ENCODE data around the gene LRRC34. TPM values are rescaled to one million over a fixed set of nuclear protein-coding genes. Genes with fewer than 3 reads are reported as not detected.
A peak's percentile ranks its signal among the peaks of the same experiment; 100 is the strongest.

LRRC34 gene
- total RNA-seq, 1 donor from 2014 or later, result 5.1 TPM

DNA sequence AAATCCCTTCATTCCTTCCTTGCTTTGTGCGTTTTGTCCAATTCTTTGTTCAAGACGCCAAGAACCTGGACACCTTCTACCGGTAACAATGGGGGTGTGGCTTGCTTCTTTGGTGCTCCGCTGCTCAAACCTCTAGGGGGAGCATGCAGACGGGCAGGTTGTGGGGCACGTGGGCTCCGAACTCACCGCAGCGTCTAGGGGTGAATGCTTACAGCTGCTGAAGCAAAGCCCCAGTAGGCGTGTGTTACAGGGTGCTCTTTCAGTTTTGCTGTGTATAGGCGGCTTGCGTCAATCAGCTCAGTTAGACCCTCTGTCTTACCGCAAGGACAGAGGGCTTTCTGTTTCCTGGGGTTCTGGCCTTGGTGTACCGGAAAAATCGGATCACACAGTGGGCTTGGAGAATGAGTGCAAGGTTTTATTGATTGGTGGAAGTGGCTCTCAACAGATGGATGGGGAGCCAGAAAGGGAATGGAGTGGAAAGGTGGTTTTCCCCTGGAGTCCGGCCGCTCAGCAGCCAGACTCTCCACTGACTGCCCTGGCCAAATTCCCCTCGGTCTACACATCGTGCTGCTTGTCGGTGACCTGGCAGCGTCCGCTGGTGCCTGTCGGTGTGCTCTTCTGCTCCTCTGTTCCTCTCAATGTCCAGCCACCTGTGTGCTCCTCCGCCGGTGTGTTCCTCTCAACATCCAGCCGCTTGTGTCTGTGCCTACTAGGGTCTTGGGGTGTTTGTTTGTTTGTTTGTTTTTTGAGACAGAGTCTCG lies 1.2 kb upstream of the LRRC34 start:
- Mint-ChIP-seq H3K27me3 (ENCODE audit: low read depth) (no peaks in the 10 kb centered on the region), H3K36me3 (peaks cover 10% of the 10 kb centered on the region), H3K27ac (no peak overlapping the region), H3K4me3 (peak overlapping the region; percentile 88), H3K9me3 (peaks cover 18% of the 10 kb centered on the region), H3K4me1 (peaks cover 30% of the 10 kb centered on the region)
- TF ChIP-seq, protein P1, sequence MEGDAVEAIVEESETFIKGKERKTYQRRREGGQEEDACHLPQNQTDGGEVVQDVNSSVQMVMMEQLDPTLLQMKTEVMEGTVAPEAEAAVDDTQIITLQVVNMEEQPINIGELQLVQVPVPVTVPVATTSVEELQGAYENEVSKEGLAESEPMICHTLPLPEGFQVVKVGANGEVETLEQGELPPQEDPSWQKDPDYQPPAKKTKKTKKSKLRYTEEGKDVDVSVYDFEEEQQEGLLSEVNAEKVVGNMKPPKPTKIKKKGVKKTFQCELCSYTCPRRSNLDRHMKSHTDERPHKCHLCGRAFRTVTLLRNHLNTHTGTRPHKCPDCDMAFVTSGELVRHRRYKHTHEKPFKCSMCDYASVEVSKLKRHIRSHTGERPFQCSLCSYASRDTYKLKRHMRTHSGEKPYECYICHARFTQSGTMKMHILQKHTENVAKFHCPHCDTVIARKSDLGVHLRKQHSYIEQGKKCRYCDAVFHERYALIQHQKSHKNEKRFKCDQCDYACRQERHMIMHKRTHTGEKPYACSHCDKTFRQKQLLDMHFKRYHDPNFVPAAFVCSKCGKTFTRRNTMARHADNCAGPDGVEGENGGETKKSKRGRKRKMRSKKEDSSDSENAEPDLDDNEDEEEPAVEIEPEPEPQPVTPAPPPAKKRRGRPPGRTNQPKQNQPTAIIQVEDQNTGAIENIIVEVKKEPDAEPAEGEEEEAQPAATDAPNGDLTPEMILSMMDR (IDR thresholded peaks at IDR 0.05; ENCODE audit: unreplicated experiment), result no peak
- DNase-seq (ENCODE audit: low spot score in 2 of 2, unreplicated experiment in 2 of 2), result no peak

DNA sequence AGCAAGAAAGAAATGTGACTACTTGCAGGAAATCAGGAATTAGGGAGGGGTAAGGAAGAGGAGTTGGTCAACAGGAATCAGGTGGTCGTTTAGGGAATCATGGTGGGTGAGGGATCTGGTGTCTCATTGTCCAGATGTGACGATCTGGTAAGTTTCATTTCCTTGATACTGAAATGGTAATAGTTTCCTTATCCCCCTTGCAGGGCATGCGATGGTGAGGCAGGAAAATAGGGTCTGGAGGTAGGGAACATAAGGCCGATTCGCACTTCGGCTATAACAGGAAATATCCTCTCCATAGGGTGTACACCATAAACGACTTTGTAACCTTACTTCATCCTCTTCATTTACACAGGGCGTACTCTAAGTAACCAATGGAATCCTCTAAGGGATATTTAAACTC lies 574 bp upstream of the LRRC34 start:
- H3K9me3 Mint-ChIP-seq, result peaks cover 18% of the 10 kb centered on the region
- DNase-seq (ENCODE audit: low spot score in 2 of 2, unreplicated experiment in 2 of 2), result no peak
- H3K4me3 Mint-ChIP-seq, result peak overlapping the region; percentile 88
- no peaks in the 10 kb centered on the region for H3K27me3 Mint-ChIP-seq (ENCODE audit: low read depth)
- H3K27ac Mint-ChIP-seq, result peak overlapping the region; percentile 8
- H3K4me1 Mint-ChIP-seq, result peaks cover 25% of the 10 kb centered on the region
- TF ChIP-seq, protein P1 (IDR thresholded peaks at IDR 0.05; ENCODE audit: unreplicated experiment), result no peak
- peaks cover 10% of the 10 kb centered on the region for H3K36me3 Mint-ChIP-seq

- H3K4me1 Mint-ChIP-seq, result peaks cover 22% of the 10 kb centered on the region
- DNase-seq (ENCODE audit: low spot score in 2 of 2, unreplicated experiment in 2 of 2), result no peak
- peak overlapping the region; percentile 88 for H3K4me3 Mint-ChIP-seq
- peak overlapping the region; percentile 90 for H3K27ac Mint-ChIP-seq
- H3K9me3 Mint-ChIP-seq, result peaks cover 18% of the 10 kb centered on the region
- H3K27me3 Mint-ChIP-seq (ENCODE audit: low read depth), result no peaks in the 10 kb centered on the region
- H3K36me3 Mint-ChIP-seq, result peaks cover 10% of the 10 kb centered on the region
- TF ChIP-seq, protein P1 (IDR thresholded peaks at IDR 0.05; ENCODE audit: unreplicated experiment), result no peak
These were observed 923 bp downstream of the LRRC34 start for GRCh38 chr3:169811631-169812331.

GRCh38 chr3:169809230-169809795 lies 3.4 kb downstream of the LRRC34 start:
- Mint-ChIP-seq H3K36me3 (peaks cover 3% of the 10 kb centered on the region), H3K4me1 (peaks cover 22% of the 10 kb centered on the region), H3K4me3 (no peak overlapping the region), H3K9me3 (no peaks in the 10 kb centered on the region), H3K27ac (peak overlapping the region; percentile 2), H3K27me3 (ENCODE audit: low read depth) (no peaks in the 10 kb centered on the region)
- TF ChIP-seq, protein P1 (IDR thresholded peaks at IDR 0.05; ENCODE audit: unreplicated experiment), result no peak
- DNase-seq (ENCODE audit: low spot score in 2 of 2, unreplicated experiment in 2 of 2), result no peak

DNA sequence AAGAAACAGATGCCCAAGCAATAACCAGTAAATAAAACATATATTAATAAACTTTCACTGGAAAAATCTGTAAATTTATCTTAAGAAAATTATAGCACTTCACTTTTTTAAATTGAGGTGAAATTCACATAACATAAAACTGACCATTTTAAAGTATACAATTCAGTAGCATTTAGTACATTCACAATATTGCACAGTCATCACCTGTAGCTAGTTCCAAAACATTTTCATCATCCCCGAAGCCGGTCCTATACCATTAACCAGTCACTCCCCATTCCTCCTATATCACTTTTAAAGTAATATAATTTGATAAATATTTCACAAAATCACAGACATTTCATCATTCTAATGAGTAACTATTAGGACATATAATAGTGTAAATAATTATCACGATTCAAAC lies 8.0 kb downstream of the LRRC34 start:
- H3K27ac Mint-ChIP-seq, result no peak overlapping the region
- TF ChIP-seq, protein P1 (IDR thresholded peaks at IDR 0.05; ENCODE audit: unreplicated experiment), result no peak

More for the DNA sequence above, 8.0 kb downstream of the LRRC34 start:
- no peak for DNase-seq (ENCODE audit: low spot score in 2 of 2, unreplicated experiment in 2 of 2)
- no peaks in the 10 kb centered on the region for H3K4me1 Mint-ChIP-seq
- H3K4me3 Mint-ChIP-seq, result no peak overlapping the region
- no peaks in the 10 kb centered on the region for H3K27me3 Mint-ChIP-seq (ENCODE audit: low read depth)
- H3K36me3 Mint-ChIP-seq, result peaks cover 3% of the 10 kb centered on the region
- no peaks in the 10 kb centered on the region for H3K9me3 Mint-ChIP-seq

Data from mesothelial cell of epicardium (in vitro differentiated cells).